ENCODE data around the gene TMEM242. TPM values are rescaled to one million over a fixed set of nuclear protein-coding genes. Genes with fewer than 3 reads are reported as not detected.

Gene TMEM242
- total and polyA plus RNA-seq, 2 of the 13 experiments (the other 11 are each of a cell fraction or from before 2014, with no cell fraction given), result 5.6 to 11.1 TPM

DNA sequence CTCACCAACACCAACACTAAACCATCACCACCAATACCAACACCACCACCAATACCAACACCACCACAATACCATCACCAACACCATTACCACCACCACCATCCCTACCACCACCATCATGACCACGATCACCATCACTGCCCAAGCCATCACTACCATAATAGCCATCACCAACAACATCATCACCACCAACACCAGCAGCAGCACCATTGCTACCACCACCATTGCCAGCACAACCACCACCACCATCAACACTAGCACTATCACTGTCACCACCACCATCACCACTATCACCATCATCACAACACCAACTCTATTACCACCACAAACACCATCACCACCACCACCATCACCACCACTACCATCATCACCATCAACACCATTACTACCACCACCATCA lies 53.0 kb downstream of the TMEM242 start (continued):
- TF ChIP-seq ATF1 (CRISPR knock-in tag; IDR thresholded peaks at IDR 0.05) (no peak), SRF (IDR thresholded peaks at IDR 0.05; ENCODE audit: low read depth, low read length) (no peak), ZNF747 (CRISPR knock-in tag; IDR thresholded peaks at IDR 0.05; ENCODE audit: borderline replicate concordance) (no peak), EP300 (IDR thresholded peaks at IDR 0.05; ENCODE audit: low read depth in 2 of 2, low read length in 2 of 2) (no peak), EP300 (CRISPR knock-in tag; IDR thresholded peaks at IDR 0.05; ENCODE audit: borderline replicate concordance) (no peak), ZNF546 (CRISPR knock-in tag; conservative IDR thresholded peaks at IDR 0.05) (no peak), USF2 (IDR thresholded peaks at IDR 0.05; ENCODE audit: low read depth, low read length) (no peak), USF2 (CRISPR knock-in tag; IDR thresholded peaks at IDR 0.05; ENCODE audit: borderline replicate concordance) (no peak), IKZF1 (IDR thresholded peaks at IDR 0.05) (peak; percentile 73; the same call in 1 of the 2 replicates), MTA1 (CRISPR knock-in tag; IDR thresholded peaks at IDR 0.05; ENCODE audit: borderline replicate concordance) (no peak), AHR (CRISPR knock-in tag; IDR thresholded peaks at IDR 0.05) (no peak), ZNF225 (CRISPR knock-in tag; IDR thresholded peaks at IDR 0.05) (no peak), ZNF644 (CRISPR knock-in tag; IDR thresholded peaks at IDR 0.05; ENCODE audit: low read depth) (no peak), RORA (CRISPR knock-in tag; IDR thresholded peaks at IDR 0.05) (no peak), CAMTA2 (CRISPR knock-in tag; IDR thresholded peaks at IDR 0.05; ENCODE audit: borderline replicate concordance) (no peak), SMAD9 (CRISPR knock-in tag; IDR thresholded peaks at IDR 0.05) (no peak), ZFP36L2 (CRISPR knock-in tag; IDR thresholded peaks at IDR 0.05) (no peak), FOXP1 (IDR thresholded peaks at IDR 0.05) (0 out of 2 replicates have a peak, but pooled peaks have one; percentile 5), FOXP1 (CRISPR knock-in tag; IDR thresholded peaks at IDR 0.05) (no peak), SALL1 (CRISPR knock-in tag; IDR thresholded peaks at IDR 0.05) (no peak), MIXL1 (CRISPR knock-in tag; IDR thresholded peaks at IDR 0.05) (no peak), PBX3 (CRISPR knock-in tag; IDR thresholded peaks at IDR 0.05; ENCODE audit: borderline replicate concordance) (no peak), SYNCRIP (IDR thresholded peaks at IDR 0.05; ENCODE audit: insufficient read depth, low read depth, low read length) (no peak)
- TF ChIP-seq, protein P1, sequence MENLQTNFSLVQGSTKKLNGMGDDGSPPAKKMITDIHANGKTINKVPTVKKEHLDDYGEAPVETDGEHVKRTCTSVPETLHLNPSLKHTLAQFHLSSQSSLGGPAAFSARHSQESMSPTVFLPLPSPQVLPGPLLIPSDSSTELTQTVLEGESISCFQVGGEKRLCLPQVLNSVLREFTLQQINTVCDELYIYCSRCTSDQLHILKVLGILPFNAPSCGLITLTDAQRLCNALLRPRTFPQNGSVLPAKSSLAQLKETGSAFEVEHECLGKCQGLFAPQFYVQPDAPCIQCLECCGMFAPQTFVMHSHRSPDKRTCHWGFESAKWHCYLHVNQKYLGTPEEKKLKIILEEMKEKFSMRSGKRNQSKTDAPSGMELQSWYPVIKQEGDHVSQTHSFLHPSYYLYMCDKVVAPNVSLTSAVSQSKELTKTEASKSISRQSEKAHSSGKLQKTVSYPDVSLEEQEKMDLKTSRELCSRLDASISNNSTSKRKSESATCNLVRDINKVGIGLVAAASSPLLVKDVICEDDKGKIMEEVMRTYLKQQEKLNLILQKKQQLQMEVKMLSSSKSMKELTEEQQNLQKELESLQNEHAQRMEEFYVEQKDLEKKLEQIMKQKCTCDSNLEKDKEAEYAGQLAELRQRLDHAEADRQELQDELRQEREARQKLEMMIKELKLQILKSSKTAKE (CRISPR knock-in tag; IDR thresholded peaks at IDR 0.05; ENCODE audit: borderline replicate concordance), result no peak
